CD8-positive, alpha-beta memory T cell (primary cell): ENCODE measurements around the gene RTN4RL1. TPM values are rescaled to one million over a fixed set of nuclear protein-coding genes. Genes with fewer than 3 reads are reported as not detected.

ENCODE experiments used
- CTCF ChIA-PET: fragments of 350-600 bp; sonication (Branson Sonifier 250); formaldehyde crosslinking; loops from one replicate; lab custom pipeline; 2021; ENCODE audit warnings: antibody characterized with exemption; lab: Charles Lee
- POLR2A ChIA-PET: fragments of 350-600 bp; sonication (Branson Sonifier 250); formaldehyde crosslinking; loops from one replicate; lab custom pipeline; 2021; ENCODE audit warnings: antibody characterized with exemption; lab: Charles Lee
- DNase-seq, 5 donors: peaks; one replicate each; pipeline versions ENCODE4 v3.0.0 to v3.0.0-alpha.2; 2020 to 2022; ENCODE audit warnings: mixed read lengths in 1 of 5
- H3K27ac ChIP-seq: one replicate; pipeline ENCODE4 v1.7.0; 2013; ENCODE audit warnings: low read depth, mild to moderate bottlenecking, low read length, moderate library complexity
- H3K27me3 ChIP-seq: 2 replicates; pipeline ENCODE4 v1.7.0; 2013; ENCODE audit warnings: low read length, mild to moderate bottlenecking; ENCODE audit not compliant: insufficient read depth, poor library complexity, severe bottlenecking
- H3K36me3 ChIP-seq: 2 replicates; pipeline ENCODE4 v1.7.0; 2013; ENCODE audit warnings: mild to moderate bottlenecking, low read length, moderate library complexity; ENCODE audit not compliant: insufficient read depth
- H3K4me1 ChIP-seq: 2 replicates; pipeline ENCODE4 v1.7.0; 2013; ENCODE audit warnings: mild to moderate bottlenecking, low read length, moderate library complexity; ENCODE audit not compliant: insufficient read depth
- H3K4me3 ChIP-seq: 2 replicates; pipeline ENCODE4 v1.7.0; 2013; ENCODE audit warnings: mild to moderate bottlenecking, low read length
- H3K9me3 ChIP-seq: 2 replicates; pipeline ENCODE4 v1.7.0; 2013; ENCODE audit warnings: mild to moderate bottlenecking, low read length
- H3K27ac Mint-ChIP-seq, 8 donors: one replicate each; pipeline ENCODE4 v1.8.0; 2020 to 2021; ENCODE audit warnings: mixed read lengths in 8 of 8, mild to moderate bottlenecking in 6 of 8, inconsistent platforms in 3 of 8, moderate library complexity in 3 of 8
- H3K27me3 Mint-ChIP-seq, 2 donors: one replicate each; pipeline ENCODE4 v1.8.0; 2020 to 2021; ENCODE audit warnings: mixed read lengths in 2 of 2, mild to moderate bottlenecking in 1 of 2, moderate library complexity in 1 of 2
- H3K36me3 Mint-ChIP-seq, 3 donors: one replicate each; pipeline ENCODE4 v1.8.0; 2020 to 2021; ENCODE audit warnings: mixed read lengths in 3 of 3, inconsistent platforms in 1 of 3, mild to moderate bottlenecking in 1 of 3
- H3K4me1 Mint-ChIP-seq, 3 donors: one replicate each; pipeline ENCODE4 v1.8.0; 2020 to 2021; ENCODE audit warnings: mixed read lengths in 3 of 3, inconsistent platforms in 1 of 3, mild to moderate bottlenecking in 1 of 3
- H3K4me3 Mint-ChIP-seq, 7 donors: one replicate each; pipeline ENCODE4 v1.8.0; 2020 to 2021; ENCODE audit warnings: mixed read lengths in 7 of 7, mild to moderate bottlenecking in 6 of 7, moderate library complexity in 4 of 7, inconsistent platforms in 2 of 7
- H3K9me3 Mint-ChIP-seq, 5 donors: one replicate each; pipeline ENCODE4 v1.8.0; 2020 to 2022; ENCODE audit warnings: mixed read lengths in 5 of 5, mild to moderate bottlenecking in 3 of 5, moderate library complexity in 2 of 5, inconsistent platforms in 1 of 5
- polyA plus RNA-seq: library from polyadenylated mRNA; unstranded; fragments of 300-500 nt; fragmentation: Illumina TruSeq; gene quantifications from one replicate; pipeline ENCODE4 v1.2.3, GENCODE V29; 2021
- total RNA-seq, 2 experiments: library from RNA; stranded (reverse); gene quantifications; one replicate each; pipeline ENCODE4 v1.2.3, GENCODE V29; 2021

The RTN4RL1 gene
- total and polyA plus RNA-seq, 3 experiments from 2014 or later, result 0.32 to 1.2 (median 1.0) TPM

DNA sequence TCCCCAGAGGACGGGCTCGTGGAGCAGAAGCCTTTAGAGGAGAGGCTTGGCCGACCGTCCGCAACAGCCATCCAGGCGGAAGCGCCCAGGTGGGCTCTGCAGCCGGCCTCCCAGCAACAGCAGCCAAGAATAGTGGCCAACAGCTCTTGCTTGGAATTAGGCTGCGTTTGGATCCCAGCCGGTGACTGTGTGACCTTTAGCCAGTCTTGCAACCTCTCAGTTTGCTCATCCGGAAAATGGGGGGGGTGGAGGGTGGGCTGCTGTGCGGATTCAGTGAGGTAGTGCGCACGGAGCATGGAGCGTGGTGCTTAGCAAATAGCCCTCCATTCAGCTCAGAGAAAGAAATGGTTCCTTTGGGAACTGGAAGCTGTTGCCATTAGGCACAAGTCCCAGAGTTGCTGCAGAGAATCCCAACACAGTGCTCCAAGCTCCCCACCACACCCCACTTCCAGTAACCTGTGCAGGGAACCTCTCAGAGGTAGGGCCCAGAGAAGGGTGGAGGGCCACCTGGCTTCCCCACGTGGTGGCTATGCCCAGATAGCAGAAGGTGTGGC, 46.7 kb downstream of the RTN4RL1 start:
- no peak for DNase-seq
- Mint-ChIP-seq H3K27ac (no peak overlapping the region), H3K9me3 (no peaks in the 10 kb centered on the region), H3K4me3 (no peak overlapping the region), H3K36me3 (peaks cover 0 to 4% (median 0%) of the 10 kb centered on the region in 3 donors), H3K27me3 (peaks cover 2 to 23% of the 10 kb centered on the region in 2 donors), H3K4me1 (peaks cover 12 to 18% (median 17%) of the 10 kb centered on the region in 3 donors)
- H3K27ac ChIP-seq, result no peak overlapping the region
- H3K9me3 ChIP-seq, result no peaks in the 10 kb centered on the region
- no peaks in the 10 kb centered on the region for H3K36me3 ChIP-seq
- H3K27me3 ChIP-seq, result no peaks in the 10 kb centered on the region
- no peak overlapping the region for H3K4me3 ChIP-seq
- ChIA-PET CTCF (no interaction called here), POLR2A (interaction anchor here (0.5 to 0.6 kb wide), 2 partner anchors 9 to 350 kb away, joined by 3 to 6 read pairs; partner anchors contain the start of gene SLC43A2)
- peaks cover 5% of the 10 kb centered on the region for H3K4me1 ChIP-seq

DNA sequence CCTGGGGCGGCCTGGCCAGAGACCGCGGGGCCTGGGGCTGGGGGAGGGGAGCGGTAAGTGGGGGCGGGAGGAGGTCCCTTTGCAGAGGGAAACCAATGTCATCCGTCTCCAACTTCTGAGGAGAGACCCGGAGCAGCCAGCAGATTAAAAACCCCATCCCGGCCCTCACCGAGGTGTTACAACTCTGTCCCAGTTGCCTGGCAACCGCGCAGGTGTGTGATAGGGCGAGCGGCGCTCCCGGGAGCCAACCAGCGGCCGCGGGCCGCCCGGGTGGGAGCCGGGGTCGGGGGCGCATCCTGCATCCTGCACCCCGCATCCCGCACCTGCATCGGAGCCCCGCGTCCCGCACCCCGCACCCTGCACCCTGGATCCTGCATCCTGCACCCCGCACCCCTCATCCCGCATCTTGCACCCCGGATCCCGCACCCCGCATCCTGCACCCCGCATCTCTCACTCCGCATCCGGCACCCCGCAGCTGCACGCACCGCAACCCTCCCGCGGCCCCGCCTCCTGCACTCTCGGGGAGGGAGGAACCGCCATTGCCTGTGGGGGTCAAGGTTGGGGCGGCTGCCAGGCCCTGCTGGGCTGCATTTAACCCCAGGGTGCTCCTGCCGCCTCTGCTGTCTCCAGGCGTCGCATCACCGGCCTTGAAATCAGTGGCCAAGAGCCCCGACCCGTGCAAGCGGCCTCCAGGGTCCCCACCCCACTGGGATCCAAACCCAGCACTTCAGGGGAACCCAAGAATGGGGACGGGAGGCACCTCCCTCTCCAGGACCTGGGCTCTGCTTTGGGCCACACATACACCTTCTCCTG, 47.3 kb downstream of the RTN4RL1 start:
- Histone ChIP-seq H3K27me3 (no peaks in the 10 kb centered on the region), H3K4me3 (no peak overlapping the region), H3K4me1 (peaks cover 5% of the 10 kb centered on the region), H3K36me3 (no peaks in the 10 kb centered on the region), H3K9me3 (no peaks in the 10 kb centered on the region), H3K27ac (no peak overlapping the region)
- ChIA-PET POLR2A (no interaction called here), CTCF (no interaction called here)
- peaks cover 12 to 18% (median 17%) of the 10 kb centered on the region in 3 donors for H3K4me1 Mint-ChIP-seq
- H3K9me3 Mint-ChIP-seq, result no peaks in the 10 kb centered on the region
- no peak for DNase-seq
- H3K27me3 Mint-ChIP-seq, result peaks cover 2 to 25% of the 10 kb centered on the region in 2 donors
- H3K27ac Mint-ChIP-seq, result no peak overlapping the region
- no peak overlapping the region for H3K4me3 Mint-ChIP-seq
- peaks cover 0 to 4% (median 0%) of the 10 kb centered on the region in 3 donors for H3K36me3 Mint-ChIP-seq

DNA sequence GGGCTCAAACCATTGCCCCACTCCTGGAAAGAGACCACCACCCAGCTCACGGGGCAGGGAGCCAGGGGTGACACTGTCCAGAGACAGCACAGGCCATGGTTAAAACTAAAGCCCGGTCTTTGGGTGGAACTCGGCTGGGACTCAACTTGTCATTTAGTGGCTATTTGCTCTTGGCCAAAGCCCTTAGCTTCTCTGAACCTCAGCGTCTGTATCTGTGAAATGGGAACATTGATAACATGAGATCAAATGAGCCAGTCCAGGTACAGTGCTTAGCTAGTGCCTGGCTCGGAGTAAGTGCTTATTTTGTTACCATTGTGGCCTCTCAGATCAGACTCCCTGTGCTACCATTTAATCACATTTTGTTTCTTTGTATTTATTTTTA, 48.5 kb downstream of the RTN4RL1 start:
- no peak overlapping the region for H3K4me3 ChIP-seq
- H3K27me3 Mint-ChIP-seq, result peaks cover 4 to 31% of the 10 kb centered on the region in 2 donors
- H3K27ac ChIP-seq, result no peak overlapping the region
- H3K9me3 Mint-ChIP-seq, result no peaks in the 10 kb centered on the region
- POLR2A ChIA-PET, result no interaction called here
- no peaks in the 10 kb centered on the region for H3K9me3 ChIP-seq
- CTCF ChIA-PET, result no interaction called here
- H3K4me1 ChIP-seq, result peaks cover 5% of the 10 kb centered on the region
- peaks cover 0 to 4% (median 0%) of the 10 kb centered on the region in 3 donors for H3K36me3 Mint-ChIP-seq
- no peak overlapping the region for H3K27ac Mint-ChIP-seq
- no peak for DNase-seq
- no peaks in the 10 kb centered on the region for H3K36me3 ChIP-seq
- peaks cover 14 to 22% (median 22%) of the 10 kb centered on the region in 3 donors for H3K4me1 Mint-ChIP-seq
- H3K4me3 Mint-ChIP-seq, result no peak overlapping the region
- no peaks in the 10 kb centered on the region for H3K27me3 ChIP-seq

DNA sequence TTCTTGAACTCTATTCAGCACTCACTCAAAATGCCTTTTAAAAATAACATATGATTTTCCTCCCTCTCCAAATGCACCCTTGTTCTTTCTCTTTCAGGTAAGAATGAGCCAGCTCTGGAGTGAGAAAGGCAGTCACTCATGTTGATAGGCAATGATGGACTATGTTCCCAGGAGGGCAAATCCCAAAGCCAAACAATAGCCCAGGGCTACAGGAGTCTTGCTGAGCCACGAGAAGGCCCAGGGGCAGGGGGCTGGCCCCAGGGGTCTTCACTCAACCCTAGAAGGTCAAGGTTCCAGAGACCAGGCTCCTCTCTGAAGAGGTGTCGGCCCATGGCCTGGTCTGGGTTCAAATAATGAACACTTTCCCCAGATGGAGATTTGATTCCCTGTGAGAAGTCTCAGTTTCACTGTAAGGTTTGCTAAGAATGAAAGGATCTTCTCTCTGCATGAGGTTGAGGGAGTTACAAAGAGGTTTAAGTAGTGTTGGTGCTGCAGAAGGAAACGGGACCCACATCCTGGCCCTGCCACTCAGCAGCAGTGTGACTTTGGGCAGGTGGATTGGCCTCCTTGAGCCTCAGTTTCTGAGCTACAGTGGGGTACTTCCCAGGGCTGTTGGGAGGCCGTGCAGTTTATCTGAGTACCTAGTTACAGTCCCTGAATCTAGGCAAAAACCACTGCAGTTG, 49.0 kb downstream of the RTN4RL1 start:
- CTCF ChIA-PET, result no interaction called here
- peaks cover 8 to 33% of the 10 kb centered on the region in 2 donors for H3K27me3 Mint-ChIP-seq
- peaks cover 0 to 4% (median 0%) of the 10 kb centered on the region in 3 donors for H3K36me3 Mint-ChIP-seq
- H3K4me3 ChIP-seq, result no peak overlapping the region
- no peaks in the 10 kb centered on the region for H3K9me3 Mint-ChIP-seq
- no peak overlapping the region for H3K4me3 Mint-ChIP-seq
- peak in 1 of 5 donors; percentile 21 for DNase-seq
- no peaks in the 10 kb centered on the region for H3K36me3 ChIP-seq
- no peaks in the 10 kb centered on the region for H3K27me3 ChIP-seq
- H3K27ac ChIP-seq, result no peak overlapping the region
- peaks cover 5% of the 10 kb centered on the region for H3K4me1 ChIP-seq
- H3K4me1 Mint-ChIP-seq, result peaks cover 14 to 22% (median 22%) of the 10 kb centered on the region in 3 donors
- POLR2A ChIA-PET, result no interaction called here
- no peaks in the 10 kb centered on the region for H3K9me3 ChIP-seq
- H3K27ac Mint-ChIP-seq, result peak overlapping the region in 3 of 8 donors; percentile 1 to 60 (median 43)

DNA sequence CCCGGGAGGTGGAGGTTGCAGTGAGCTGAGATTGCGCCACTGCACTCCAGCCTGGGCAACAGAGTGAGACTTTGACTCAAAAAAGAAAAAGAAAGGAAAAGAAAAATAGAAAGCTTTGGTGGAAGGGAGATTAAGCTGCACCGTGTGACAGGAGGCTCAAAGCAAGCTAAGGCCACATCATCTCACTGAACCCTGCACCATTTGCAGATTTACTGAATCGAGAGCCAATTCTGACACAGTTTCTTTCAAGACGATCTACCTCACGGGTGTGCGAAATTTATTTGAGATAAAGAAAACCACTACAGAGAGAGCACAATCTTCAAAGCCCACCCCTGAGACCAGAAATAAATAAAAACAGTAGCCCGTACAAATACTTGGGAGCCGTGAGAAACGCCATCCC, 49.6 kb downstream of the RTN4RL1 start:
- ChIA-PET CTCF (no interaction called here), POLR2A (no interaction called here)
- no peaks in the 10 kb centered on the region for H3K9me3 ChIP-seq
- H3K27me3 ChIP-seq, result no peaks in the 10 kb centered on the region
- Mint-ChIP-seq H3K27ac (peak overlapping the region in 2 of 8 donors; percentile 47 to 60), H3K4me3 (peak overlapping the region in 1 of 7 donors; percentile 36), H3K9me3 (no peaks in the 10 kb centered on the region), H3K27me3 (peaks cover 13 to 38% of the 10 kb centered on the region in 2 donors), H3K4me1 (peaks cover 14 to 22% (median 22%) of the 10 kb centered on the region in 3 donors), H3K36me3 (peaks cover 0 to 4% (median 0%) of the 10 kb centered on the region in 3 donors)
- H3K4me1 ChIP-seq, result peaks cover 5% of the 10 kb centered on the region
- H3K4me3 ChIP-seq, result no peak overlapping the region
- no peak overlapping the region for H3K27ac ChIP-seq
- H3K36me3 ChIP-seq, result no peaks in the 10 kb centered on the region
- no peak for DNase-seq

DNA sequence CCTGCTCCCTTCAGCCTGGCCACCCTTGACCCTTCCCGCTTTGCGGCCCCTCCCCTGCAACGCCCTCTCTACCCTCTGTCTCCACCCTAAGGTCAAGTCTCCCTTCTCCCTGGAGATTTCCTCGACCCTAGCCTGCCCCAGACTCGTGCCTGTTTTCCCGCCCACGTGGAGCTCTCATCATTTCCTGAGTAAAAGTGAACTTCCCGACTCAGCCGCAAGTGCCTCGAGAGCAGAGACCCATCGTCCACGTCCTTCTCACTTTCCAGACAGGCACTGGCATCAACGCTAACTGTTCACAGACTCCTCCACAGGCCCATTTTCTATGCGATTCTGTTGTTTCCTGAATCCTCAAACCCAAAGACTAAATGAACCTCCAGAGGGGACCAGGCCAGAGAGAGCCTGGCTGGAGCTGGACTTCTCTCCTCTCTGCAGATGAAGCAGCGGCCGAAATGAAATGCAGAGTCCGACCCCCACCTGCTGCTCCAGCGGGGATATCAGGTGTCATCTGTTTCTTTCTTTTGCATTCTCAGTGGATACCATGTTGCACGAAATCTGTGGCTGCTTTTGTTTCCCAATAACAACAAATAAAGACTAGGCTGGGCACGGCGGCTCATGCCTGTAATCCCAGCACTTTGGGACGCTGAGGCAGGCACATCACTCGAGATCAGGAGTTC, 52.5 kb downstream of the RTN4RL1 start:
- ChIA-PET CTCF (no interaction called here), POLR2A (no interaction called here)
- Histone ChIP-seq H3K9me3 (no peaks in the 10 kb centered on the region), H3K4me3 (no peak overlapping the region), H3K4me1 (peaks cover 5% of the 10 kb centered on the region), H3K27me3 (no peaks in the 10 kb centered on the region), H3K27ac (no peak overlapping the region), H3K36me3 (no peaks in the 10 kb centered on the region)
- H3K4me3 Mint-ChIP-seq, result no peak overlapping the region
- no peak for DNase-seq
- peaks cover 0 to 4% (median 0%) of the 10 kb centered on the region in 3 donors for H3K36me3 Mint-ChIP-seq
- peaks cover 15 to 26% (median 22%) of the 10 kb centered on the region in 3 donors for H3K4me1 Mint-ChIP-seq
- peaks cover 0 to 1% (median 0%) of the 10 kb centered on the region in 5 donors for H3K9me3 Mint-ChIP-seq
- peaks cover 19 to 63% of the 10 kb centered on the region in 2 donors for H3K27me3 Mint-ChIP-seq
- peak overlapping the region in 1 of 8 donors; percentile 15 for H3K27ac Mint-ChIP-seq

DNA sequence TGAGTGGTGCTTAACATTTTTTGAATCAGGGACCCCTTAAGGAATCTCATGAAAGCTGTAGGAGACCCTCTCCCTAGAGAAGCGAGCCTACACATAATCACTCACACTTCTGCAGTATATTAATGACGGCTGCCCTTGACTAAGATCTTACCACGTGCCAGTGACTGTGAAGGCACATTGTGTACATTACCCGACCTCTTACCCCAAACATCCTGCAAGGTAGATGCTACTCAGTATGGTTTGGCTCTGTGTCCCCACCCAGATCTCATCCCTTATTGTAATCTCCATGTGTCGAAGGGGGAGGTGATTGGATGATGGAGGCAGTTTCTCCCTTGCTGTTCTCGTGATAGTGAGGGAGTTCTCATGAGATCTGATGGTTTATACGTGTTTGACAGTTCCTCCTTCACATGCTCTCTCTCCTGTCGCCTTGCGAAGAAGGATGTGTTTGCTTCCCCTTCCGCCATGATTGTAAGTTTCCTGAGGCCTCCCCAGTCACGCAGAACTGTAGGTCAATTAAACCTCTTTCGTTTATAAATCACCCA, 54.2 kb downstream of the RTN4RL1 start:
- CTCF ChIA-PET, result no interaction called here
- H3K27ac Mint-ChIP-seq, result no peak overlapping the region

More for the DNA sequence above, 54.2 kb downstream of the RTN4RL1 start:
- Histone ChIP-seq H3K27ac (no peak overlapping the region), H3K9me3 (no peaks in the 10 kb centered on the region), H3K36me3 (no peaks in the 10 kb centered on the region), H3K4me3 (no peak overlapping the region), H3K27me3 (no peaks in the 10 kb centered on the region), H3K4me1 (peaks cover under 1% of the 10 kb centered on the region)
- H3K4me3 Mint-ChIP-seq, result no peak overlapping the region
- H3K9me3 Mint-ChIP-seq, result peaks cover 0 to 1% (median 0%) of the 10 kb centered on the region in 5 donors
- H3K36me3 Mint-ChIP-seq, result peaks cover 0 to 4% (median 0%) of the 10 kb centered on the region in 3 donors
- peaks cover 13 to 18% (median 13%) of the 10 kb centered on the region in 3 donors for H3K4me1 Mint-ChIP-seq
- POLR2A ChIA-PET, result interaction anchor here (0.6 kb wide), 1 partner anchor 471 kb away, joined by 3 read pairs; no protein-coding TSS in a partner anchor
- peaks cover 22 to 55% of the 10 kb centered on the region in 2 donors for H3K27me3 Mint-ChIP-seq
- DNase-seq, result no peak
